HepG2 (cell line): ENCODE data around the gene BRIP1. TPM values are rescaled to one million over a fixed set of nuclear protein-coding genes. Genes with fewer than 3 reads are reported as not detected.

Source experiments
- ATAC-seq: fragments of 200-7000 bp; cut with Tn5 transposase; 3 replicates; pipeline ENCODE4 v1.9.1; 2020; ENCODE audit warnings: mild to moderate bottlenecking, moderate library complexity
- BruUV-seq: library from RNA; stranded (reverse); fragments of 400-500 nt; replicated peaks from 2 replicates; lab custom pipeline; 2021; lab: Mats Ljungman, UMichigan
- CTCF ChIA-PET: fragments of 300-600 bp; formaldehyde crosslinking; extraction: SDS; loops from one replicate; lab custom pipeline; 2021; ENCODE audit warnings: low total read pairs, inconsistent platforms, low intra/inter-chr PET ratio; lab: Yijun Ruan, JAX
- POLR2A ChIA-PET: fragments of 350-600 bp; sonication (Branson Sonifier 250); formaldehyde crosslinking; loops from one replicate; lab custom pipeline; 2020; ENCODE audit warnings: antibody characterized with exemption, inconsistent platforms; lab: Yijun Ruan, JAX
- DNase-seq: peaks from one replicate; pipeline ENCODE4 v3.0.0-alpha.2; 2015; ENCODE audit warnings: low spot score
- FAIRE-seq: peaks from 3 replicates; lab custom pipeline; 2011; peaks lifted over from hg19 to GRCh38; lab: Jason Lieb, UNC
- H2AFZ ChIP-seq: one replicate; pipeline ENCODE4 v1.6.1; 2011; ENCODE audit warnings: low read length, inconsistent platforms
- H3K27ac ChIP-seq: fragments of 300-600 bp; 3 replicates; pipeline ENCODE4 v1.8.0; 2011; ENCODE audit warnings: mixed run types, mild to moderate bottlenecking, mixed read lengths, low read length, inconsistent platforms; ENCODE audit not compliant: insufficient read depth; ENCODE audit errors: extremely low read length
- H3K27me3 ChIP-seq, 2 experiments: fragments of 200-600 bp in 1 of 2; 2 replicates in 1 of 2; 3 replicates in 1 of 2; pipeline versions ENCODE4 v1.6.0 to v1.8.0; 2011; ENCODE audit warnings: low read length in 2 of 2, mild to moderate bottlenecking in 2 of 2, moderate library complexity in 2 of 2, inconsistent platforms in 1 of 2; ENCODE audit not compliant: insufficient read depth in 2 of 2, control insufficient read depth in 1 of 2
- H3K36me3 ChIP-seq, 2 experiments: fragments of 200-600 bp in 1 of 2; replicated peaks in 1 of 2; 2 replicates in 1 of 2; 3 replicates in 1 of 2; pipeline versions ENCODE4 v1.5.1 to v1.8.0; 2011; ENCODE audit warnings: low read length in 2 of 2, inconsistent platforms in 1 of 2; ENCODE audit not compliant: insufficient read depth in 2 of 2, control insufficient read depth in 1 of 2
- H3K4me1 ChIP-seq: 2 replicates; pipeline ENCODE4 v1.5.1; 2012; ENCODE audit warnings: low read length, inconsistent platforms; ENCODE audit not compliant: insufficient read depth
- H3K4me2 ChIP-seq: 2 replicates; pipeline ENCODE4 v1.6.0; 2011; ENCODE audit warnings: low read depth, low read length, inconsistent platforms
- H3K4me3 ChIP-seq, 3 experiments: fragments of 200-600 bp in 1 of 3; sonication (generic), shearing (Covaris generic) in 1 of 3; replicated peaks in 1 of 3; 2 replicates each; pipeline ENCODE4 v1.5.1; 2011 to 2016; ENCODE audit warnings: low read length in 3 of 3, inconsistent platforms in 2 of 3, low read depth in 2 of 3, mild to moderate bottlenecking in 2 of 3, control low read depth in 1 of 3, mixed read lengths in 1 of 3; ENCODE audit not compliant: insufficient read depth in 1 of 3
- H3K79me2 ChIP-seq: one replicate; pipeline ENCODE4 v1.6.1; 2011; ENCODE audit warnings: low read length, inconsistent platforms; ENCODE audit not compliant: insufficient read depth
- H3K9ac ChIP-seq: 2 replicates; pipeline ENCODE4 v1.6.0; 2011; ENCODE audit warnings: mild to moderate bottlenecking, low read depth, low read length, inconsistent platforms; ENCODE audit not compliant: insufficient read depth
- H3K9me3 ChIP-seq: 2 replicates; pipeline ENCODE4 v1.5.1; 2012; ENCODE audit warnings: mild to moderate bottlenecking, low read length
- H4K20me1 ChIP-seq: 2 replicates; pipeline ENCODE4 v1.6.0; 2011; ENCODE audit warnings: inconsistent platforms, mild to moderate bottlenecking, low read length, moderate library complexity; ENCODE audit not compliant: insufficient read depth
- GTF2F1 ChIP-seq: fragments of 150-350 bp; IDR thresholded peaks from 2 replicates; pipeline ENCODE4 v1.6.1; 2014; ENCODE audit warnings: low read length
- JDP2 ChIP-seq: sonication (generic); formaldehyde crosslinking; IDR thresholded peaks from 2 replicates; pipeline ENCODE4 v1.8.1; 2022; ENCODE audit warnings: missing genetic modification reagents, borderline replicate concordance
- NFE2L1 ChIP-seq: sonication (generic); formaldehyde crosslinking; IDR thresholded peaks from 2 replicates; pipeline ENCODE4 v1.4.0; 2020; ENCODE audit warnings: missing genetic modification reagents, mild to moderate bottlenecking, borderline replicate concordance
- SMARCC2 ChIP-seq: fragments of 450-650 bp; IDR thresholded peaks from 2 replicates; pipeline ENCODE4 v1.6.1; 2017; ENCODE audit warnings: antibody characterized with exemption, mild to moderate bottlenecking
- SSRP1 ChIP-seq: IDR thresholded peaks from 2 replicates; pipeline ENCODE4 v1.6.1; 2016; ENCODE audit warnings: control low read depth
- TBP ChIP-seq: sonication (generic); formaldehyde crosslinking; IDR thresholded peaks from 2 replicates; pipeline ENCODE4 v1.5.0; 2020; ENCODE audit warnings: missing genetic modification reagents
- THYN1 ChIP-seq: sonication (generic); formaldehyde crosslinking; IDR thresholded peaks from 2 replicates; pipeline ENCODE4 v1.8.1; 2023; ENCODE audit warnings: low read depth, mild to moderate bottlenecking, moderate library complexity, missing genetic modification reagents, borderline replicate concordance
- TP53 ChIP-seq: sonication (generic); formaldehyde crosslinking; conservative IDR thresholded peaks from 2 replicates; pipeline ENCODE4 v1.4.0; 2020; ENCODE audit warnings: missing genetic modification reagents
- ZNF101 ChIP-seq: sonication (generic); formaldehyde crosslinking; IDR thresholded peaks from 2 replicates; pipeline ENCODE4 v1.4.0; 2020; ENCODE audit warnings: mild to moderate bottlenecking, low read depth, missing genetic modification reagents, borderline replicate concordance
- ZNF44 ChIP-seq: sonication (generic); formaldehyde crosslinking; IDR thresholded peaks from 2 replicates; pipeline ENCODE4 v1.5.1; 2020; ENCODE audit warnings: mild to moderate bottlenecking, missing genetic modification reagents
- WGBS: methylation state at CpG from one replicate; pipeline ENCODE4 v1.1.6; 2017; ENCODE audit warnings: low lambda C conversion rate; 5-methylcytosine and 5-hydroxymethylcytosine counted together
- in situ Hi-C: cut with HindIII; loops from 2 replicates; pipeline ENCODE4 v1.10.0; 2017; ENCODE audit warnings: low pct_unique_long_range_greater_than_20kb; ENCODE audit not compliant: extremely low pct_ligation_motif_present
- intact Hi-C: fragments of 100-400 bp; cut with micrococcal nuclease; formaldehyde crosslinking; loops from one replicate; pipeline ENCODE4 v1.10.0; 2022; ENCODE audit not compliant: unreplicated experiment
- polyA plus RNA-seq, 8 experiments: library from polyadenylated mRNA; depleted of rRNA in 3 of 8; stranded (reverse) in 7 of 8; unstranded in 1 of 8; fragments of >200 nt; fragmentation: Illumina TruSeq in 4 of 8; extraction: Trizol in 4 of 8; gene quantifications; 2 replicates each; pipeline versions ENCODE4 v1.2.1 to v1.2.3, GENCODE V29; 2011 to 2016; ENCODE audit warnings: low read depth in 4 of 8, missing spikeins in 1 of 8, mixed read lengths in 1 of 8; ENCODE audit not compliant: insufficient read depth in 1 of 8
- total RNA-seq, 5 experiments: library from RNA; depleted of rRNA; stranded (reverse); fragments of >200 nt; fragmentation: Illumina TruSeq; extraction: Trizol; gene quantifications; 2 replicates each; pipeline ENCODE4 v1.2.3, GENCODE V29; 2016; ENCODE audit warnings: low read depth in 1 of 5
- TF ChIP-seq, protein P1 (sequence below), 2 experiments: sonication (generic) in 1 of 2; formaldehyde crosslinking in 1 of 2; IDR thresholded peaks; 2 replicates each; pipeline versions ENCODE4 v1.6.1 to v1.9.0; 2014 to 2022; ENCODE audit warnings: antibody characterized with exemption in 1 of 2, borderline replicate concordance in 1 of 2, inconsistent platforms in 1 of 2, low read depth in 1 of 2, missing genetic modification reagents in 1 of 2
- TF ChIP-seq, protein P2 (sequence below): sonication (generic); formaldehyde crosslinking; IDR thresholded peaks from 2 replicates; pipeline ENCODE4 v1.4.0; 2020; ENCODE audit warnings: missing genetic modification reagents, borderline replicate concordance
- TF ChIP-seq, protein P3 (sequence below): fragments of 450-650 bp; IDR thresholded peaks from 2 replicates; pipeline ENCODE4 v1.6.1; 2017

The BRIP1 gene
- total and polyA plus RNA-seq, 2 of the 13 experiments (the other 11 are each of a cell fraction or from before 2014, with no cell fraction given), result 3.8 to 27.7 TPM

DNA sequence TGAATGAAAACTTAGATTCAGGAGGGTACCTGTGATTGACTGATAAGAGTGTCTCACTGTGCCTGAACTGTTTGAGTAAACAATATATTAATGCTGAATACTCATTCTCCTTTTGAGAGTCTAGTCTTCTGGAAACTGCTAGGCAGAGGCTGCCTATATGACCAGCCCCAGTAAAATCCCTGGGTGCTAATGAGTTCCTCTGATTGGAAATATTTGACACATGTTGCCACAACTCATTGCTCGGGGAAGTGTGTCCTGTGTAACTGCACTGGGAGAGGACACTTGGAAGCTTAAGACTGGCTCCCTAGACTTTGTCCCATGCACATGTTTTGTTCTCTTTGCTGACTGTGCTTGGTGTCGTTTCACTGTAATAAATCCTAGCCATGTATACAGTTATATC, 163.6 kb downstream of the BRIP1 start:
- Histone ChIP-seq H2AFZ (no peak overlapping the region), H3K27me3 (no peaks in the 10 kb centered on the region), H3K27ac (no peak overlapping the region), H3K4me2 (no peak overlapping the region), H3K9ac (no peak overlapping the region), H3K4me3 (no peak overlapping the region), H3K9me3 (peaks cover 24% of the 10 kb centered on the region), H3K36me3 (no peaks in the 10 kb centered on the region; a peak in 1 of 5 replicates), H3K4me1 (no peaks in the 10 kb centered on the region), H3K79me2 (no peaks in the 10 kb centered on the region), H4K20me1 (no peaks in the 10 kb centered on the region)
- ATAC-seq (no peak), FAIRE-seq (no peak), DNase-seq (no peak)
- CTCF ChIA-PET, result no interaction called here
- WGBS, result 100% methylated on average over 1 of the region's 2 CpGs
- BruUV-seq, result no TSS peak
- TF ChIP-seq, protein P1, sequence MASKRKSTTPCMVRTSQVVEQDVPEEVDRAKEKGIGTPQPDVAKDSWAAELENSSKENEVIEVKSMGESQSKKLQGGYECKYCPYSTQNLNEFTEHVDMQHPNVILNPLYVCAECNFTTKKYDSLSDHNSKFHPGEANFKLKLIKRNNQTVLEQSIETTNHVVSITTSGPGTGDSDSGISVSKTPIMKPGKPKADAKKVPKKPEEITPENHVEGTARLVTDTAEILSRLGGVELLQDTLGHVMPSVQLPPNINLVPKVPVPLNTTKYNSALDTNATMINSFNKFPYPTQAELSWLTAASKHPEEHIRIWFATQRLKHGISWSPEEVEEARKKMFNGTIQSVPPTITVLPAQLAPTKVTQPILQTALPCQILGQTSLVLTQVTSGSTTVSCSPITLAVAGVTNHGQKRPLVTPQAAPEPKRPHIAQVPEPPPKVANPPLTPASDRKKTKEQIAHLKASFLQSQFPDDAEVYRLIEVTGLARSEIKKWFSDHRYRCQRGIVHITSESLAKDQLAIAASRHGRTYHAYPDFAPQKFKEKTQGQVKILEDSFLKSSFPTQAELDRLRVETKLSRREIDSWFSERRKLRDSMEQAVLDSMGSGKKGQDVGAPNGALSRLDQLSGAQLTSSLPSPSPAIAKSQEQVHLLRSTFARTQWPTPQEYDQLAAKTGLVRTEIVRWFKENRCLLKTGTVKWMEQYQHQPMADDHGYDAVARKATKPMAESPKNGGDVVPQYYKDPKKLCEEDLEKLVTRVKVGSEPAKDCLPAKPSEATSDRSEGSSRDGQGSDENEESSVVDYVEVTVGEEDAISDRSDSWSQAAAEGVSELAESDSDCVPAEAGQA (IDR thresholded peaks at IDR 0.05; ENCODE audit: low read depth), result no peak
- TF ChIP-seq, protein P1 (CRISPR knock-in tag; IDR thresholded peaks at IDR 0.05; ENCODE audit: borderline replicate concordance), result no peak
- TF ChIP-seq GTF2F1, result no peak
- TF ChIP-seq SSRP1 (CRISPR knock-in tag), result no peak
- no peak for TF ChIP-seq ZNF44 (CRISPR knock-in tag)
- no peak for TF ChIP-seq TBP
- TF ChIP-seq, protein P2, sequence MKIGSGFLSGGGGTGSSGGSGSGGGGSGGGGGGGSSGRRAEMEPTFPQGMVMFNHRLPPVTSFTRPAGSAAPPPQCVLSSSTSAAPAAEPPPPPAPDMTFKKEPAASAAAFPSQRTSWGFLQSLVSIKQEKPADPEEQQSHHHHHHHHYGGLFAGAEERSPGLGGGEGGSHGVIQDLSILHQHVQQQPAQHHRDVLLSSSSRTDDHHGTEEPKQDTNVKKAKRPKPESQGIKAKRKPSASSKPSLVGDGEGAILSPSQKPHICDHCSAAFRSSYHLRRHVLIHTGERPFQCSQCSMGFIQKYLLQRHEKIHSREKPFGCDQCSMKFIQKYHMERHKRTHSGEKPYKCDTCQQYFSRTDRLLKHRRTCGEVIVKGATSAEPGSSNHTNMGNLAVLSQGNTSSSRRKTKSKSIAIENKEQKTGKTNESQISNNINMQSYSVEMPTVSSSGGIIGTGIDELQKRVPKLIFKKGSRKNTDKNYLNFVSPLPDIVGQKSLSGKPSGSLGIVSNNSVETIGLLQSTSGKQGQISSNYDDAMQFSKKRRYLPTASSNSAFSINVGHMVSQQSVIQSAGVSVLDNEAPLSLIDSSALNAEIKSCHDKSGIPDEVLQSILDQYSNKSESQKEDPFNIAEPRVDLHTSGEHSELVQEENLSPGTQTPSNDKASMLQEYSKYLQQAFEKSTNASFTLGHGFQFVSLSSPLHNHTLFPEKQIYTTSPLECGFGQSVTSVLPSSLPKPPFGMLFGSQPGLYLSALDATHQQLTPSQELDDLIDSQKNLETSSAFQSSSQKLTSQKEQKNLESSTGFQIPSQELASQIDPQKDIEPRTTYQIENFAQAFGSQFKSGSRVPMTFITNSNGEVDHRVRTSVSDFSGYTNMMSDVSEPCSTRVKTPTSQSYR (CRISPR knock-in tag), result no peak
- TF ChIP-seq SMARCC2, result no peak
- TF ChIP-seq, protein P3, sequence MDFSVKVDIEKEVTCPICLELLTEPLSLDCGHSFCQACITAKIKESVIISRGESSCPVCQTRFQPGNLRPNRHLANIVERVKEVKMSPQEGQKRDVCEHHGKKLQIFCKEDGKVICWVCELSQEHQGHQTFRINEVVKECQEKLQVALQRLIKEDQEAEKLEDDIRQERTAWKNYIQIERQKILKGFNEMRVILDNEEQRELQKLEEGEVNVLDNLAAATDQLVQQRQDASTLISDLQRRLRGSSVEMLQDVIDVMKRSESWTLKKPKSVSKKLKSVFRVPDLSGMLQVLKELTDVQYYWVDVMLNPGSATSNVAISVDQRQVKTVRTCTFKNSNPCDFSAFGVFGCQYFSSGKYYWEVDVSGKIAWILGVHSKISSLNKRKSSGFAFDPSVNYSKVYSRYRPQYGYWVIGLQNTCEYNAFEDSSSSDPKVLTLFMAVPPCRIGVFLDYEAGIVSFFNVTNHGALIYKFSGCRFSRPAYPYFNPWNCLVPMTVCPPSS, result no peak
- no peak for TF ChIP-seq NFE2L1 (CRISPR knock-in tag)
- no peak for TF ChIP-seq ZNF101
- no peak for TF ChIP-seq THYN1 (CRISPR knock-in tag)
- TF ChIP-seq JDP2 (CRISPR knock-in tag), result no peak
- no peak for TF ChIP-seq TP53
- in situ Hi-C loops, result no loop called here
- intact Hi-C loops, result loop anchor here (10.0 kb wide), 1 partner anchor 205 kb away; no protein-coding TSS in a partner anchor
- POLR2A ChIA-PET, result no interaction called here
